ENCODE results near the gene TBC1D21. TPM values are rescaled to one million over a fixed set of nuclear protein-coding genes. Genes with fewer than 3 reads are reported as not detected.

TBC1D21 gene
- total and polyA plus RNA-seq, 10 of the 15 experiments (the other 5 are each of a cell fraction or from before 2014, with no cell fraction given) = not detected

DNA sequence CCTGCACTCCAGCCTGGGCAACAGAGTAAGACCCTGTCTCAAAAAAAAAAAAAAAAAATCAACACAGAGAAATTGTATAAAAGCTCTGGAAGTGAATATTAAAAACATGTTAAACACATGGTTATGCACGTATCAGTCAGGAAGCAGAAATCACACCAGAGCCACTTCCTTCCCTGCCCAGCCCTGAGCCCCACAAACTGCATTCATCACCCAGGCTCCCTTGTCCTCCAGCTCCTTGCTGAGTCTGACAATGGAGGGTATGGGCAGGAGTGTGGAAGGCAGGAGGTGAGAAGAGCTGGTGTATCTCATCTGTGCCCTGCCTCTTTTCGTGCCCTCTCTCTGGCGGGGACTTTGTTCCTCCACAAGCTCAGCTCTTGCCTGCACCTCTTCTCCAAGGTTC lies 40.8 kb downstream of the TBC1D21 start:
- H2AFZ ChIP-seq (ENCODE audit: control insufficient read depth, low read depth, low read length) = no peak overlapping the region
- POLR2A ChIA-PET = no interaction called here
- H3K79me2 ChIP-seq (ENCODE audit: control insufficient read depth, insufficient read depth, low read length) = no peaks in the 10 kb centered on the region
- in situ Hi-C loops (cut with MboI) = no loop called here
- 0% methylated on average over 3 of the region's 3 CpGs for WGBS (ENCODE audit: insufficient coverage, insufficient replicate concordance, low lambda C conversion rate, missing lambda C conversion rate)
- no peaks in the 10 kb centered on the region for H4K20me1 ChIP-seq (ENCODE audit: control insufficient read depth, insufficient read depth)
- CTCF ChIA-PET = interaction anchor here (0.7 kb wide), 1 partner anchor 368 kb away, joined by 3 read pairs; no protein-coding TSS in a partner anchor
- no peak for DNase-seq (ENCODE audit: low read depth, low spot score)
- RAD21 ChIA-PET (ENCODE audit: unreplicated experiment) = interaction anchor here (1.0 kb wide), 1 partner anchor 40 kb away, joined by 3 read pairs; no protein-coding TSS in a partner anchor
- H3K27ac ChIP-seq (ENCODE audit: control insufficient read depth, insufficient read depth) = no peak overlapping the region
- no peak for FAIRE-seq
- H3K27me3 ChIP-seq (replicated peaks in 1 of 2; ENCODE audit: control insufficient read depth in 2 of 2, insufficient read depth in 2 of 2, low read length in 1 of 2) = peaks cover 0 to 4% of the 10 kb centered on the region in 2 experiments; a peak in 2 of 4 replicates
- H3K4me1 ChIP-seq (ENCODE audit: control insufficient read depth, insufficient read depth, low read length) = no peaks in the 10 kb centered on the region
- no peak overlapping the region for H3K9ac ChIP-seq (ENCODE audit: control insufficient read depth, insufficient read depth, low read length)
- H3K4me2 ChIP-seq (ENCODE audit: control insufficient read depth, insufficient read depth) = no peak overlapping the region
- SMC1A ChIA-PET (ENCODE audit: uncharacterized antibody, unreplicated experiment) = no interaction called here
- H3K4me3 ChIP-seq = no peak overlapping the region
- no peaks in the 10 kb centered on the region; the same call in 2 of the 3 replicates for H3K9me3 ChIP-seq (replicated peaks; ENCODE audit: control insufficient read depth, insufficient read depth, low read length)
- no peaks in the 10 kb centered on the region for H3K36me3 ChIP-seq (ENCODE audit: control insufficient read depth in 2 of 2, insufficient read depth in 2 of 2, low read length in 1 of 2)
- intact Hi-C loops (cut with micrococcal nuclease; ENCODE audit: unreplicated experiment) = no loop called here
- BruUV-seq (replicated peaks) = no TSS peak
- no peak for TF ChIP-seq MTA3 (IDR thresholded peaks at IDR 0.05; ENCODE audit: borderline replicate concordance, low read length)
- TF ChIP-seq, protein P1, sequence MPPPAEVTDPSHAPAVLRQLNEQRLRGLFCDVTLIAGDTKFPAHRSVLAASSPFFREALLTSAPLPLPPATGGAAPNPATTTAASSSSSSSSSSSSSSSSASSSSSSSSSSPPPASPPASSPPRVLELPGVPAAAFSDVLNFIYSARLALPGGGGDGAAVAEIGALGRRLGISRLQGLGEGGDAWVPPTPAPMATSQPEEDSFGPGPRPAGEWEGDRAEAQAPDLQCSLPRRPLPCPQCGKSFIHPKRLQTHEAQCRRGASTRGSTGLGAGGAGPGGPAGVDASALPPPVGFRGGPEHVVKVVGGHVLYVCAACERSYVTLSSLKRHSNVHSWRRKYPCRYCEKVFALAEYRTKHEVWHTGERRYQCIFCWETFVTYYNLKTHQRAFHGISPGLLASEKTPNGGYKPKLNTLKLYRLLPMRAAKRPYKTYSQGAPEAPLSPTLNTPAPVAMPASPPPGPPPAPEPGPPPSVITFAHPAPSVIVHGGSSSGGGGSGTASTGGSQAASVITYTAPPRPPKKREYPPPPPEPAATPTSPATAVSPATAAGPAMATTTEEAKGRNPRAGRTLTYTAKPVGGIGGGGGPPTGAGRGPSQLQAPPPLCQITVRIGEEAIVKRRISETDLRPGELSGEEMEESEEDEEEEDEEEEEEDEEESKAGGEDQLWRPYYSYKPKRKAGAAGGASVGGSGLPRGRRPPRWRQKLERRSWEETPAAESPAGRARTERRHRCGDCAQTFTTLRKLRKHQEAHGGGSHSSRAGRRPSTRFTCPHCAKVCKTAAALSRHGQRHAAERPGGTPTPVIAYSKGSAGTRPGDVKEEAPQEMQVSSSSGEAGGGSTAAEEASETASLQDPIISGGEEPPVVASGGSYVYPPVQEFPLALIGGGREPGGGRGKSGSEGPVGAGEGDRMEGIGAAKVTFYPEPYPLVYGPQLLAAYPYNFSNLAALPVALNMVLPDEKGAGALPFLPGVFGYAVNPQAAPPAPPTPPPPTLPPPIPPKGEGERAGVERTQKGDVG (CRISPR knock-in tag; IDR thresholded peaks at IDR 0.05) = no peak
- no peak for TF ChIP-seq ZBED1 (IDR thresholded peaks at IDR 0.05; ENCODE audit: borderline replicate concordance)
- TF ChIP-seq TBL1XR1 (IDR thresholded peaks at IDR 0.05; ENCODE audit: low read depth, low read length) = no peak
- no peak for TF ChIP-seq IKZF1 (conservative IDR thresholded peaks at IDR 0.05)
- TF ChIP-seq HCFC1 (IDR thresholded peaks at IDR 0.05; ENCODE audit: low read length) = no peak
- no peak for TF ChIP-seq SIN3A (IDR thresholded peaks at IDR 0.05; ENCODE audit: low read depth, low read length)
- TF ChIP-seq ATF7 (IDR thresholded peaks at IDR 0.05; ENCODE audit: low read depth) = no peak
- no peak for TF ChIP-seq ASH2L (IDR thresholded peaks at IDR 0.05; ENCODE audit: borderline replicate concordance, low read depth)
- no peak for TF ChIP-seq CBFB (IDR thresholded peaks at IDR 0.05; ENCODE audit: low read depth)
- TF ChIP-seq RUNX3 (IDR thresholded peaks at IDR 0.05; ENCODE audit: low read length) = no peak
- TF ChIP-seq ZSCAN29 (IDR thresholded peaks at IDR 0.05) = no peak
- TF ChIP-seq ZNF274 (IDR thresholded peaks at IDR 0.05; ENCODE audit: insufficient read depth, insufficient read length) = no peak
- TF ChIP-seq SMARCA5 (IDR thresholded peaks at IDR 0.05) = no peak
- no peak for TF ChIP-seq WRNIP1 (IDR thresholded peaks at IDR 0.05; ENCODE audit: borderline replicate concordance, low read depth, low read length)
- TF ChIP-seq DPF2 (IDR thresholded peaks at IDR 0.05) = no peak
- TF ChIP-seq CHD2 (IDR thresholded peaks at IDR 0.05; ENCODE audit: borderline replicate concordance, low read depth, low read length) = no peak
- TF ChIP-seq, protein P2, sequence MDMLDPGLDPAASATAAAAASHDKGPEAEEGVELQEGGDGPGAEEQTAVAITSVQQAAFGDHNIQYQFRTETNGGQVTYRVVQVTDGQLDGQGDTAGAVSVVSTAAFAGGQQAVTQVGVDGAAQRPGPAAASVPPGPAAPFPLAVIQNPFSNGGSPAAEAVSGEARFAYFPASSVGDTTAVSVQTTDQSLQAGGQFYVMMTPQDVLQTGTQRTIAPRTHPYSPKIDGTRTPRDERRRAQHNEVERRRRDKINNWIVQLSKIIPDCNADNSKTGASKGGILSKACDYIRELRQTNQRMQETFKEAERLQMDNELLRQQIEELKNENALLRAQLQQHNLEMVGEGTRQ (IDR thresholded peaks at IDR 0.05; ENCODE audit: borderline replicate concordance, low read depth, low read length) = no peak
- TF ChIP-seq FOXK2 (IDR thresholded peaks at IDR 0.05) = no peak
- no peak for TF ChIP-seq EED (IDR thresholded peaks at IDR 0.05; ENCODE audit: low read depth)
- no peak for ATAC-seq
